Prostate gland (tissue), 2 donors: ENCODE data around the gene ZNF789.

Source experiments
- CTCF ChIP-seq, 4 experiments: fragments of 200-600 bp in 2 of 4; fragments of 450-650 bp in 2 of 4; sonication (generic) in 2 of 4; IDR thresholded peaks; 1 replicate in 3 of 4; 2 replicates in 1 of 4; pipeline ENCODE4 v1.5.1; 2016 to 2019; ENCODE audit warnings: antibody characterized with exemption in 4 of 4, mild to moderate bottlenecking in 2 of 4, moderate library complexity in 2 of 4
- POLR2A ChIP-seq: fragments of 450-650 bp; IDR thresholded peaks from one replicate; pipeline ENCODE4 v1.6.1; 2016; ENCODE audit warnings: antibody characterized with exemption, mild to moderate bottlenecking

- TF ChIP-seq POLR2A (peak; percentile 55), CTCF (IDR thresholded peaks at IDR 0.05) (peak in 1 of 4 experiments; percentile 3)
Measured at GRCh38 chr7:99472561-99473314, at the start of gene ZNF789.
